Measurements from ENCODE around the gene DRGX. TPM values are rescaled to one million over a fixed set of nuclear protein-coding genes. Genes with fewer than 3 reads are reported as not detected.

Gene DRGX
- not detected for polyA plus RNA-seq (ENCODE audit: insufficient read length)

- no peak for DNase-seq (ENCODE audit: low read depth)
Measured at GRCh38 chr10:49395741-49396665, at the start of gene DRGX. Gene DRGX, minus strand, starts transcription at chr10:49396089. Its CDS starts 649 bp downstream, at chr10:49395440.

- DNase-seq (ENCODE audit: low read depth): no peak
Measured at GRCh38 chr10:49444349-49444748, 48.5 kb upstream of the DRGX start.

- no peak for DNase-seq (ENCODE audit: low read depth)
Measured at GRCh38 chr10:49442863-49443262, 47.0 kb upstream of the DRGX start.

GRCh38 chr10:49441488-49442476 lies 45.9 kb upstream of the DRGX start:
- no peak for DNase-seq (ENCODE audit: low read depth)

GRCh38 chr10:49435225-49435624 lies 39.3 kb upstream of the DRGX start:
- DNase-seq (ENCODE audit: low read depth): no peak

GRCh38 chr10:49433069-49433468 lies 37.2 kb upstream of the DRGX start:
- no peak for DNase-seq (ENCODE audit: low read depth)

- DNase-seq (ENCODE audit: low read depth): no peak
Measured at GRCh38 chr10:49431426-49431825, 35.5 kb upstream of the DRGX start.

- DNase-seq (ENCODE audit: low read depth): no peak
Measured at GRCh38 chr10:49429458-49429857, 33.6 kb upstream of the DRGX start.

- DNase-seq (ENCODE audit: low read depth): no peak
Measured at GRCh38 chr10:49426490-49427360, 30.8 kb upstream of the DRGX start.

GRCh38 chr10:49419005-49419404 lies 23.1 kb upstream of the DRGX start:
- DNase-seq (ENCODE audit: low read depth): no peak

- no peak for DNase-seq (ENCODE audit: low read depth)
Measured at GRCh38 chr10:49418328-49418727, 22.4 kb upstream of the DRGX start.

GRCh38 chr10:49418053-49418326 lies 22.1 kb upstream of the DRGX start:
- DNase-seq (ENCODE audit: low read depth): no peak

- no peak for DNase-seq (ENCODE audit: low read depth)
Measured at GRCh38 chr10:49417311-49418052, 21.6 kb upstream of the DRGX start.

GRCh38 chr10:49415846-49416245 lies 20.0 kb upstream of the DRGX start:
- no peak for DNase-seq (ENCODE audit: low read depth)

- no peak for DNase-seq (ENCODE audit: low read depth)
Measured at GRCh38 chr10:49415109-49415508, 19.2 kb upstream of the DRGX start.

- DNase-seq (ENCODE audit: low read depth): no peak
Measured at GRCh38 chr10:49414496-49414895, 18.6 kb upstream of the DRGX start.

GRCh38 chr10:49412571-49412970 lies 16.7 kb upstream of the DRGX start:
- no peak for DNase-seq (ENCODE audit: low read depth)

- no peak for DNase-seq (ENCODE audit: low read depth)
Measured at GRCh38 chr10:49410365-49411074, 14.6 kb upstream of the DRGX start.

- DNase-seq (ENCODE audit: low read depth): no peak
Measured at GRCh38 chr10:49409755-49410154, 13.9 kb upstream of the DRGX start.
